GM18861 (cell line): ENCODE measurements around the gene WDR36.

ENCODE experiments used
- ATAC-seq: cut with Tn5 transposase; IDR thresholded peaks from one replicate; pipeline ENCODE4 v1.9.1; 2021; ENCODE audit not compliant: unreplicated experiment

Gene WDR36

GRCh38 chr5:111099058-111099778 lies 7.1 kb downstream of the WDR36 start:
- no peak for ATAC-seq

- ATAC-seq = no peak
Observed at GRCh38 chr5:111106320-111106948, 14.3 kb downstream of the WDR36 start.

- no peak for ATAC-seq
Observed at GRCh38 chr5:111107371-111107770, 15.2 kb downstream of the WDR36 start.

- ATAC-seq = no peak
Observed at GRCh38 chr5:111111956-111112355, 19.8 kb downstream of the WDR36 start.

GRCh38 chr5:111113678-111114077 lies 21.5 kb downstream of the WDR36 start:
- no peak for ATAC-seq

GRCh38 chr5:111115229-111115628 lies 23.1 kb downstream of the WDR36 start:
- ATAC-seq = no peak

GRCh38 chr5:111116550-111116949 lies 24.4 kb downstream of the WDR36 start:
- no peak for ATAC-seq

GRCh38 chr5:111117136-111117535 lies 25.0 kb downstream of the WDR36 start:
- ATAC-seq = no peak

- no peak for ATAC-seq
Observed at GRCh38 chr5:111119221-111119620, 27.1 kb downstream of the WDR36 start.

- no peak for ATAC-seq
Observed at GRCh38 chr5:111119856-111120255, 27.7 kb downstream of the WDR36 start.

GRCh38 chr5:111120911-111121310 lies 28.8 kb downstream of the WDR36 start:
- ATAC-seq = no peak

GRCh38 chr5:111121926-111122325 lies 29.8 kb downstream of the WDR36 start:
- no peak for ATAC-seq

GRCh38 chr5:111122398-111122797 lies 30.2 kb downstream of the WDR36 start:
- ATAC-seq = peak; percentile 41

GRCh38 chr5:111124793-111125192 lies 32.6 kb downstream of the WDR36 start:
- no peak for ATAC-seq

GRCh38 chr5:111126896-111127295 lies 34.7 kb downstream of the WDR36 start:
- ATAC-seq = no peak

- ATAC-seq = no peak
Observed at GRCh38 chr5:111127453-111128195, 35.5 kb downstream of the WDR36 start.

GRCh38 chr5:111129938-111130337 lies 37.8 kb downstream of the WDR36 start:
- no peak for ATAC-seq

- no peak for ATAC-seq
Observed at GRCh38 chr5:111131356-111131755, 39.2 kb downstream of the WDR36 start.

GRCh38 chr5:111132076-111132475 lies 39.9 kb downstream of the WDR36 start:
- ATAC-seq = no peak

GRCh38 chr5:111132731-111133435 lies 40.7 kb downstream of the WDR36 start:
- no peak for ATAC-seq

- no peak for ATAC-seq
Observed at GRCh38 chr5:111133436-111133751, 41.2 kb downstream of the WDR36 start.

GRCh38 chr5:111134087-111134486 lies 41.9 kb downstream of the WDR36 start:
- no peak for ATAC-seq
